Measurements from ENCODE around the gene TSEN15. TPM values are rescaled to one million over a fixed set of nuclear protein-coding genes. Genes with fewer than 3 reads are reported as not detected.

The TSEN15 gene
- total and polyA plus RNA-seq, 8 donors: 33.8 to 50.1 (median 39.5) TPM

DNA sequence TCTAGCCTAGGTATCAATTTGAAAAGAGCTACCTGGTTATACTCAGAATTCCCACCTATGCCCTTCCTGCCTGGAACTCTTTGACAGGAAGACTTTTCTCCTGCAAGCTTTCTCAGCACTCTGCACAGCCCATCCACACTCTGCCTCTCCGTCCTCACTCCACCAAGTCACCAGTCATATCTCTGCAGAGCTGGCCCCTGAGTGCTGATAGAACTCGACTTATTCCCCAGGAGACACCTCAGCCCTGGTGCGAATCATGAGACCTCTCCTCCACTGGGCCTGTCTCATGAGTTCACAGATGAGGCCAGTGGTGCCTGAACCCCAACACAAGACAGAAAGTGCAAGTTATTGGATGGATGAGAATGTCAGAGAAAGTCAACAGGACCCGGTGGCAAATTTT lies 46.0 kb upstream of the TSEN15 start:
- no peaks in the 10 kb centered on the region for H3K27me3 ChIP-seq
- no peak overlapping the region for H3K4me3 ChIP-seq
- no peak overlapping the region for H3K27ac ChIP-seq
- intact Hi-C loops (cut with DNase I): no loop called here
- no peaks in the 10 kb centered on the region for H3K9me3 ChIP-seq
- H3K36me3 ChIP-seq: no peaks in the 10 kb centered on the region
- no peak for TF ChIP-seq CTCF (IDR thresholded peaks at IDR 0.05)
- H3K4me1 ChIP-seq: no peaks in the 10 kb centered on the region
- DNase-seq (no peak), ATAC-seq (no peak)

GRCh38 chr1:184010788-184011187 lies 40.7 kb upstream of the TSEN15 start:
- intact Hi-C loops (cut with DNase I): no loop called here
- no peak for TF ChIP-seq CTCF (IDR thresholded peaks at IDR 0.05)

GRCh38 chr1:184012187-184012586 lies 39.3 kb upstream of the TSEN15 start:
- H3K9me3 ChIP-seq: no peaks in the 10 kb centered on the region
- ATAC-seq (no peak), DNase-seq (no peak)
- no peaks in the 10 kb centered on the region for H3K36me3 ChIP-seq
- intact Hi-C loops (cut with DNase I): no loop called here
- no peaks in the 10 kb centered on the region for H3K27me3 ChIP-seq
- no peak overlapping the region for H3K4me3 ChIP-seq
- no peak overlapping the region for H3K27ac ChIP-seq
- no peak for TF ChIP-seq CTCF (IDR thresholded peaks at IDR 0.05)
- no peaks in the 10 kb centered on the region for H3K4me1 ChIP-seq

More at GRCh38 chr1:184010788-184011187, 40.7 kb upstream of the TSEN15 start:
- no peaks in the 10 kb centered on the region for H3K4me1 ChIP-seq
- ATAC-seq: no peak
- no peak overlapping the region for H3K4me3 ChIP-seq
- no peak for DNase-seq
- no peaks in the 10 kb centered on the region for H3K36me3 ChIP-seq
- no peaks in the 10 kb centered on the region for H3K27me3 ChIP-seq
- H3K9me3 ChIP-seq: no peaks in the 10 kb centered on the region
- no peak overlapping the region for H3K27ac ChIP-seq

DNA sequence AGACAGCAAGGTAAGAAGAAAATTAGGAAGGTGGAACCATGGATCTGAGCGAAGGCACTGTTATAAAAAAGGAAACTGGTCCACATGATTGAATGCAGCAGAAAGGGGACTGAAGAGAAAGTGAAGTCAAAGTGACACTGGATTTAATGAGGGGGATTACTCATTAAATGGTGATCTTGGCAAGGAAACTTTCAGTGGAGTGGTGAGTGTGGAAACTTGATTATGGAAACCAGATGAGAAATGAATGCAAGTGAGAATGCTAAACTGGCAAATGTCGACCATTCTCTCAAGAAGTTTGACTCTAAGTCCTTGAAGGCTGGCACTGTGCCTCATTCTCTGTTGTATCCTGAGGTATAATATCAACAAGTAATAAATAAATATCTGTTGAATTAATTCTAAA lies 37.3 kb upstream of the TSEN15 start:
- intact Hi-C loops (cut with DNase I): no loop called here
- H3K4me3 ChIP-seq: no peak overlapping the region
- peaks cover 0 to 5% of the 10 kb centered on the region in 2 donors for H3K4me1 ChIP-seq
- no peak for ATAC-seq
- H3K27ac ChIP-seq: no peak overlapping the region
- DNase-seq: no peak
- no peak for TF ChIP-seq CTCF (IDR thresholded peaks at IDR 0.05)
- no peaks in the 10 kb centered on the region for H3K36me3 ChIP-seq
- no peaks in the 10 kb centered on the region for H3K9me3 ChIP-seq
- no peaks in the 10 kb centered on the region for H3K27me3 ChIP-seq

DNA sequence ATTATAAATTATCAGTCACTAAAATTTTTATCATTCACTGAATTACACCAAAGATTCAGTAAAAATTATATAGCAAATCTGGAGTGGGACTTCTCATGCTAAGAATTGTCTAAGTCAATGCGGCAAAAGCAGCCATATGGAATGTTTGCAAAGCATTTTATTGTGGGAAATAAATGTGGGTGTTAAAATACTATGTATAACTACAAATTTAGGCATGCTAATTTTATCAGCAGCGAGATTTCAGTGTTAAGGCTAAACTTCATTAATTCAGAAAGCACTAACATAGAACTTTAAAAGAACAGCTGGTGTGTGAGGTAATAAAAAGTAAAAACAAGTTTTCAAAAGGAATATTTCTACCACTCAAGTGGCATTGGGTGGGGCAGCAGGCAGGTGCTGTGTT lies 35.4 kb upstream of the TSEN15 start:
- no peak for ATAC-seq
- intact Hi-C loops (cut with DNase I): no loop called here
- no peak for TF ChIP-seq CTCF (IDR thresholded peaks at IDR 0.05)

More for the DNA sequence above, 35.4 kb upstream of the TSEN15 start:
- no peaks in the 10 kb centered on the region for H3K9me3 ChIP-seq
- no peaks in the 10 kb centered on the region for H3K27me3 ChIP-seq
- H3K4me3 ChIP-seq: no peak overlapping the region
- no peak overlapping the region for H3K27ac ChIP-seq
- H3K4me1 ChIP-seq: peaks cover 0 to 5% of the 10 kb centered on the region in 2 donors
- no peaks in the 10 kb centered on the region for H3K36me3 ChIP-seq
- DNase-seq: no peak

Measured in left lung (tissue), 10 donors.